ENCODE data around the gene DMXL2. TPM values are rescaled to one million over a fixed set of nuclear protein-coding genes. Genes with fewer than 3 reads are reported as not detected.
A peak's percentile ranks its signal among the peaks of the same experiment; 100 is the strongest.

Gene DMXL2
- total and polyA plus RNA-seq, 9 of the 15 experiments (the other 6 are each of a cell fraction or from before 2014, with no cell fraction given): 9.3 to 57.7 (median 30.7) TPM

DNA sequence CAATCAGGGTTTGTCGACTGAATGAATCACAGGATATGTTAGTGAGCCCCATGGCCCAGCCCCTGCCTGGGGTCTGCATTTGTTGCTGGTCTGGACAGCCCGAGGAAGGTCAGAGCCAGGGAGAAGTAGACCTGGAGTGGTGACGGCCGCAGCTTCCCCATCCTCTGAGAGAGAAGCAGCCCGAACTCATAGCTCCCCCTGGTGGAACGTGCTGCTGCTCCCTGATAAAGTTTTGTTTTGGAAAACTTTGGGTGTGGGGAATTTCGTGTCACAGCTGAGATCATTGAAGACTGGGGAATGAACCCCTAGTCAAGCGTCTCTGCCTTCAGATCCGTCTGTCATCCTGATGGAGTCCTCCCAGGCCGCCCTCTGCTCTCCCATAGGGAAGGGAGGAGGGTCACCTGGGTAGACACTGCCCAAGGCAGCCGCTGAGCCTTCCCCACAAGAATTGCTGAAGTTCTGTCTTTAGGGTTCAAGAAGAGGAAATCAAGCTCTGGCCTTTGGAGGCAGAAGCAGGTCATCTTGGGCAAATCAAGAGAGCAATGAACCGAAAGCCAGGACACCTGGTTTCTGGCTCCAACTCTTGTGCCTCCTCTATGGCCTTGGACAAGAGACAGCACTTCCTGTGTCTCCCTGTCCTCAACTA lies 220.6 kb downstream of the DMXL2 start (continued):
- TF ChIP-seq RAD21 (CRISPR knock-in tag; conservative IDR thresholded peaks at IDR 0.05 in 1 of 2, IDR thresholded peaks at IDR 0.05 in 1 of 2) (peak; percentile 47 to 70), ESRRB (CRISPR knock-in tag; IDR thresholded peaks at IDR 0.05; ENCODE audit: borderline replicate concordance) (no peak), ZNF263 (CRISPR knock-in tag; IDR thresholded peaks at IDR 0.05; ENCODE audit: borderline replicate concordance) (peak; percentile 20; the same call in 1 of the 2 replicates), REST (IDR thresholded peaks at IDR 0.05; ENCODE audit: borderline replicate concordance) (peak; percentile 23; the same call in 1 of the 2 replicates), REST (CRISPR knock-in tag; IDR thresholded peaks at IDR 0.05; ENCODE audit: low read depth) (no peak), RFX1 (IDR thresholded peaks at IDR 0.05) (no peak), LARP7 (IDR thresholded peaks at IDR 0.05) (no peak)
- TF ChIP-seq, protein P1, sequence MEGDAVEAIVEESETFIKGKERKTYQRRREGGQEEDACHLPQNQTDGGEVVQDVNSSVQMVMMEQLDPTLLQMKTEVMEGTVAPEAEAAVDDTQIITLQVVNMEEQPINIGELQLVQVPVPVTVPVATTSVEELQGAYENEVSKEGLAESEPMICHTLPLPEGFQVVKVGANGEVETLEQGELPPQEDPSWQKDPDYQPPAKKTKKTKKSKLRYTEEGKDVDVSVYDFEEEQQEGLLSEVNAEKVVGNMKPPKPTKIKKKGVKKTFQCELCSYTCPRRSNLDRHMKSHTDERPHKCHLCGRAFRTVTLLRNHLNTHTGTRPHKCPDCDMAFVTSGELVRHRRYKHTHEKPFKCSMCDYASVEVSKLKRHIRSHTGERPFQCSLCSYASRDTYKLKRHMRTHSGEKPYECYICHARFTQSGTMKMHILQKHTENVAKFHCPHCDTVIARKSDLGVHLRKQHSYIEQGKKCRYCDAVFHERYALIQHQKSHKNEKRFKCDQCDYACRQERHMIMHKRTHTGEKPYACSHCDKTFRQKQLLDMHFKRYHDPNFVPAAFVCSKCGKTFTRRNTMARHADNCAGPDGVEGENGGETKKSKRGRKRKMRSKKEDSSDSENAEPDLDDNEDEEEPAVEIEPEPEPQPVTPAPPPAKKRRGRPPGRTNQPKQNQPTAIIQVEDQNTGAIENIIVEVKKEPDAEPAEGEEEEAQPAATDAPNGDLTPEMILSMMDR (IDR thresholded peaks at IDR 0.05 in 2 of 3, conservative IDR thresholded peaks at IDR 0.05 in 1 of 3; ENCODE audit: insufficient read depth in 2 of 3, low read depth in 1 of 3, low read length in 3 of 3): peak; percentile 73 to 87 (median 76)
- TF ChIP-seq, protein P2, sequence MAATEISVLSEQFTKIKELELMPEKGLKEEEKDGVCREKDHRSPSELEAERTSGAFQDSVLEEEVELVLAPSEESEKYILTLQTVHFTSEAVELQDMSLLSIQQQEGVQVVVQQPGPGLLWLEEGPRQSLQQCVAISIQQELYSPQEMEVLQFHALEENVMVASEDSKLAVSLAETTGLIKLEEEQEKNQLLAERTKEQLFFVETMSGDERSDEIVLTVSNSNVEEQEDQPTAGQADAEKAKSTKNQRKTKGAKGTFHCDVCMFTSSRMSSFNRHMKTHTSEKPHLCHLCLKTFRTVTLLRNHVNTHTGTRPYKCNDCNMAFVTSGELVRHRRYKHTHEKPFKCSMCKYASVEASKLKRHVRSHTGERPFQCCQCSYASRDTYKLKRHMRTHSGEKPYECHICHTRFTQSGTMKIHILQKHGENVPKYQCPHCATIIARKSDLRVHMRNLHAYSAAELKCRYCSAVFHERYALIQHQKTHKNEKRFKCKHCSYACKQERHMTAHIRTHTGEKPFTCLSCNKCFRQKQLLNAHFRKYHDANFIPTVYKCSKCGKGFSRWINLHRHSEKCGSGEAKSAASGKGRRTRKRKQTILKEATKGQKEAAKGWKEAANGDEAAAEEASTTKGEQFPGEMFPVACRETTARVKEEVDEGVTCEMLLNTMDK (IDR thresholded peaks at IDR 0.05; ENCODE audit: borderline replicate concordance, insufficient read depth, low read depth, low read length, poor library complexity, severe bottlenecking): peak; percentile 62
- TF ChIP-seq, protein P3, sequence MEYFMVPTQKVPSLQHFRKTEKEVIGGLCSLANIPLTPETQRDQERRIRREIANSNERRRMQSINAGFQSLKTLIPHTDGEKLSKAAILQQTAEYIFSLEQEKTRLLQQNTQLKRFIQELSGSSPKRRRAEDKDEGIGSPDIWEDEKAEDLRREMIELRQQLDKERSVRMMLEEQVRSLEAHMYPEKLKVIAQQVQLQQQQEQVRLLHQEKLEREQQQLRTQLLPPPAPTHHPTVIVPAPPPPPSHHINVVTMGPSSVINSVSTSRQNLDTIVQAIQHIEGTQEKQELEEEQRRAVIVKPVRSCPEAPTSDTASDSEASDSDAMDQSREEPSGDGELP (CRISPR knock-in tag; IDR thresholded peaks at IDR 0.05; ENCODE audit: borderline replicate concordance): peak; percentile 35; the same call in 1 of the 2 replicates
